Left forelimb (tissue), 1 donor: ENCODE data around the gene RNH1.
"Not testable (repeated sequence)": the region's sequence is repeated elsewhere in the genome, so short reads cannot be mapped to it uniquely, and the experiment has no call there.

ENCODE experiments used
- DNase-seq: peaks from one replicate; pipeline ENCODE4 v3.0.0-alpha.2; 2018; ENCODE audit warnings: low spot score

The RNH1 gene

DNA sequence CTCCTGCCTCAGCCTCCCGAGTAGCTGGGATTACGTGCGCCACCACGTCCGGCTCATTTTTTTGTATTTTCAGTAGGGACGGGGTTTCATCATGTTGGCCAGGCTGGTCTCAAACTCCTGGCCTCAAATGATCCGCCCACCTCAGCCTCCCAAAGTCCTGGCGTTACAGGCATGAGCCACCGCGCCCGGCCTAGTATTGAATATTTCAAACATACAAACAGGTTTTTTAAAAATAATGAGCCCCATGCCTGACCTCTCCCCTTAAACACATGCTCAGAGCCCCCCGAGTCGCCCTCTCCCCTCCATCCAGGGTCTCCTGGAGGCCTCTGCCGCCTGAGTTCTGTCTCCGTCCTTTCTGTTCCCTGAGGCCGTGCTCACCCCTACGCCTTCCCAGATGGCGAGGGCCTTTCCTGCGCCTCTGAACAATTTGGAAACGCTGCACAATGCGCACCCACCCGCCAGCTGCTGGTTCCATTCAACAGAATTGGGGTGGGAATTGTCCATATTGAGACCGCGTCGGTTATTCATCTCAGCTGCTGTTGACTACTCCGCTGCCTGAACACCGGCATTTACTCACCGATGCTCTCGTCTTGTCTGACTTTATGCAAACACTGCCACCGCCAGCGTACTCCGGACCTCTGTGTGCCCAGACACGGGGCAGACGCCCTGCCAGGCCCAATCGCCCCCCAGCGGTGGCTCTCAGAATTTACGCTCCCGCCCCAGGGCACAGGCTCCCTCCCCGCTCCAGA is 13.6 kb upstream of the RNH1 start:
- no peak for DNase-seq

DNA sequence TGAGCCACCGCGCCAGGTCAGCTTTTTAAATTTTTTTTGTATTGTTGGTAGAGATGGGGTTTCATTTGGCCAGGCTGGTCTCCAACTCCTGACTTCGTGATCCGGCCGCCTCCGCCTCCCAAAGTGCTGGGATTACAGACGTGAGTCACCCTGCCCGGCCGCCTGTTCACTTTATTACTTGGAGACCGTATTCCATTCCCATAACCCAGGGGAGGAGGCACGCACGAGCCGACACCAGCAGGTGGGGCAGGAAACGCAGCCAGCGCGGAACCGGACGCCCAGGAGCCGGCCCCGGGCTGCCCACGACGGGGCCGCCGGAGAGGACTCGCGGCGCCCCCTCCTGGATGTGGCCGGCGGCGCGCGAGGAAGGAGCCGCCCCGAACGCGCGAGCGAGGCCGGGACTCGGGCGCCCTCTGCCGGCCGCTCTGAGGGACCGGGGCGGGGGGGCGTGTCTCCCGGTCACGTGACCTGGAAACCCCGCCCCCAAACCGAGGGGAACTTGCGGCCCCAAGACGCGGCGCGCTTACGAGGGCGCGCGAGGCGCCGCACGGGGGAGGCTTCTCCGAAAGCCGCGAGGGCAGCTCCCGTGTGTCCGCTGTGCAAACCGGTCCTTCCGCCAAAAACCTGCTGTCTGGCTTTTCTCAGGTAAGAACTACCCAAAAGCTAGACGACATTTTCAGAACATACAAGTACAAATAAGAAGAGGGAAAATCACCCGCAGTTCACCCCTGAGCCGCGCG is 11.6 kb upstream of the RNH1 start:
- peak; percentile 93 for DNase-seq

DNA sequence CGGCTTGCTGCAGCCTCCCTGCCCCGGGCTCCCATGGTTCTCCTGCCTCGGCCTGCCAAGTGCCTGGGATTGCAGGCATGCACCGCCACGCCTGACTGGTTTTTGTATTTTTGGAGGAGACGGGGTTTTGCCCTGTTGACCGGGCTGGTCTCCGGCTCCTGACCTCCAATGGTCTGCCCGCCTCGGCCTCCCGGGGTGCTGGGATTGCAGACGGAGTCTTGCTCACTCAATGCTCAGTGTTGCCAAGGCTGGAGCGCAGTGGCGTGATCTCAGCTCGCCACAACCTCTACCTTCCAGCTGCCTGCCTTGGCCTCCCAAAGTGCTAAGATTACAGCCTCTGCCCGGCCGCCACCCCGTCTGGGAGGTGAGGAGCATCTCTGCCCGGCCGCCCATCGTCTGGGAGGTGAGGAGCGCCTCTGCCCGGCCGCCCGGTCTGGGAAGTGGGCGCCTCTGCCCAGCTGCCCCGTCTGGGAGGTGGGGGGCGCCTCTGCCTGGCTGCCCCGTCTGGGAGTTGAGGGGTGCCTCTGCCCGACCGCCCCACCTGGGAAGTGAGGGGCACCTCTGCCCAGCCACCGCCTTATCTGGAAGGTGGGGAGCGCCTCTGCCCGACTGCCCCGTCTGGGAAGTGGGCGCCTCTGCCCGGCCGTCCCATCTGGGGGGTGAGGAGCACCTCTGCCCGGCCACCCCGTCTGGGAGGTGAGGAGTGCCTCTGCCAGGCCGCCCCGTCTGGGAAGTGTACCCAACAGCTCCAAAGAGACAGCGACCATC is 10.1 kb upstream of the RNH1 start:
- not testable (repeated sequence) for DNase-seq

DNA sequence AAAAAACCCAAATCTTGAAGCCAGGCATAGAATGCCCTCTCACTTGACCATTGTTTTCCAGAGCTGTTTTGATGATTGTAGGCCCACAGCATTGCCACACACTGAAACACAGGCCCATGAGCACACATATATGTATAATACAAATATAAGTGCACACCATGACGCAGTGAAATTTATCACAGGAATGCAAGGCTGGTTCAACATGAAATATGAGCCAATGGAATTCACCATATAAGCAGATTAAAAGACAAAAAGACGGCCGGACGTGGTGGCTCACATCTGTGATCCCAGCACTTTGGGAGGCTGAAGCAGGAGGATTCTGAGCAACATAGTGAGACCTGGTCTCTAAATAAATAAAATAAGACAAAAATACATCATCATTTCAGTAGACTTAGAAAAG is 9.4 kb upstream of the RNH1 start:
- DNase-seq = no peak

DNA sequence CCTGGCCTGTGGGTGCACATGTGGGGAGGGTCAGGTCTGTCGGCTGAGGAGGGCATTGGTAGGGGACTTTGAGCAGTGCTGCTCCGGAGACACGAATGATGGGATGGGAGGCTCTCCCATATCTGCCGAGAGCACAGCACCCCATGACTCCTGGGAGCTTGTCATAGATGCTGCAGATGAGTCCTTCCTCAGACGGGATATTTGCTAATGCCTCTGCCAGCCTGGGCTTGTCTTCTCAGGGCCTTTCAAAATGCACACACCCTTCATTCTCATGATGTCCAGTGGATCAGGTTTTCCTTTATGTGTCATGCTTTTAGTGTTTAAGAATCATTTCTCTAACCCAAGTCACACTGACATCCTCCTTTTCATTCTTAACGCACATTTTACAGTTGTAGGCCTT is 8.1 kb upstream of the RNH1 start:
- no peak for DNase-seq

DNA sequence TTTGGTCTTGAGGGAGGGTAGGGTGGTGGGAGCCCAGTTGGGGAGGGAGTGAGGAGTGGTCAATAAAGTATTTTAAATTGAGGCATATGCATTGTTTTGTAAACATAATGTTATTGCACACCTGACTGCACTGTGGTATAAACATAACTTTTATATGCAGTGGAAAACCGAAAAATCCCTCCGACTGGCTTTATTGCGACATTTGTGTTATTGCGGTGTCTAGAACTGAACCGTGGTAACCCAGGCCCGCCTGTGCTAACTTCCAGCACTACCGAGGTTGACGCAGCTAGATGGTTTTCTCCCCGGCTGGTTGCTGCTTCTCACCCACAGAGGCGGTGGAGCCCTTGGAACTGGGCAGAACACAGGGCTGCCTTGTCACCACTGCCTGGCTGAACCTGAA is 7.6 kb upstream of the RNH1 start:
- no peak for DNase-seq

DNA sequence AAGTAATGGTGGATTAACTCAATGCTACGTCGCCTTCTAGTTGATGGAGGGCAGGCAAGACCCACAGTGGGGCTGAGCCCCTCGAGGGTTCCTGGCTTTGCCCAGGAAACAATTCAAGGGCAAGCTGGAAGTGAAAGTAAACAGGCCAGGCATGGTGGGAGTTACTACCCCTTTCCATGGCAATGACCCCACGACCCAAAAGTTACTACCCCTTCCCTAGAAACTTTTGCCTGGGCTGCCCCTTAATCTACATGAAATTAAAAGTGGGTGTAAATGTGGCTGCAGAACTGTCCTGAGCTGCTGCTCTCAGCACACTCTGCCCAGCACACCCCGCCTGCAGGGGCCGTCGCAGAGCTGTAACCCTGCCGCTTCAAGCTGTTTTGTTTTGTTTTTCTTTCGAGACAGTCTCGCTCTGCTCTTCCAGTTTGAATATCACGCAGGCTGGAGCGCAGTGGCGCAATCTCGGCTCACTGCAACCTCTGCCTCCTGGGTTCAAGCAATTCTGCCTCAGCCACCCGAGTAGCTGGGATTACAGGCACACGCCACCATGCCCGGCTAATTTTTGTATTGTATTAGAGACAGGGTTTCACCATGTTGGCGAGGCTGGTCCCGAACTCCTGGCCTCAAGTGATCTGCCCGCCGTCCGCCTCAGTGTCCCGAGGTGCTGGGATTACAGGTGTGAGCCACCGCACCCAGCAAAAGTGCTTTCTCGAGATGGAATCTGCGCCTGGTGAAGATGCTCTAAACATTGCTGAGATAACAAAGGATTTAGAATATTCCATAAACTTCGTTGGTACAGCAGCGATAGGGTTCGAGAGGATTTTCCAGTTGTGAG is 5.9 kb upstream of the RNH1 start:
- DNase-seq = no peak

DNA sequence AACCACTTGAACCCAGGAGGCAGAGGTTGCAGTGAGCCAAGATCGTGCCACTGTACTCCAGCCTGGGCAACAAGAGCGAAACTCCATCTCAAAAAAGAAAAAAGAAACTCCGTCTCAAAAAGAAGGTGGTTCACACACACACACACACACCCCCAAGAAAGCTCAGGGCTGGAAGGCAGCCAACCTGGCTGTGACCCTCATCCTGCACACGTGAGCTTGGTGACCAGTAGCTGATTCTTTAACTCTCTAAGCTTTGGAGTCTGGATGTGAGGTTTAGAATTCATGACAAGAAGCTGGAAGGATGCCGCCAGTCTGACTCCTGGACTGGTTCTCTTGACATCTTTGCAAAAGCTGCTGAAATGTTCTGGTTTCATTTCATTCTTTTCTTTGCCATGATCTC is 1.9 kb upstream of the RNH1 start:
- DNase-seq = no peak

DNA sequence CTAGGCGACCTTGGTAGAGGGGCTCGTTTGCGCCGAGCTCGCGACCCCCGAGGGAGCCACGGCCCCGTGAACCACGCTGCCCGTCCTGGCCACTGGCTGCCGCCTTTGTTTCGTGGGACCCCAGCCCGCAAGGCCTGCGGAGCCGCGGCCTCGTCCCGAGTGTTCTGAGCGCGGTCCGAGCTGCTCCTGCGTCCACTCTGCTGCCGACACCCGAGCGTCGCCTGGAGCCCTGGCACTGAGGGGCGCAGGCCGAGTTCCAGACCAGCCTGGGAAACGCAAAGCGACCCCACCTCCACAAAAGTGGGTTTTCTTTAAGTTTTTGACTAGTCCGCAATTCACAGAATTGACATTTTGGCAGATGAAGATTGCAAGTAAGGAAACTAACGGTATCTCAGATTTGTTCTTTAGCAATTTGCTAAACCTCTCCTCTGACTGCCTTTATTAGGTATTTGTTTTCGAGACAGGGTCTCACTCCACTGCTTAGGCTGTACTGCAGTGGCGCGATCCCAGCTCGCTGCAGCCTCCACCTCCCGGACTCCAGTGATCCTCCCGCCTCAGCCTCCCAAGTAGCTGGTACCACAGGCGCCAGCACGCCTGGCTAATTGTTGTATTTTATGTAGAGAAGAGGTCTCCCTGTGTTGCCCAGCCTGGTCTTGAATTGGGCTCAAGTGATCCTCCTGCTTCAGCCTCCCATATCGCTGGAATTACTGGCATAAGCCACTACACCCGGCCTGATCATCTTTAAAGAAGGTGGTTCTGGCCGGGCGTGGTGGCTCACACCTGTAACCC is 879 bp upstream of the RNH1 start:
- DNase-seq = no peak

DNA sequence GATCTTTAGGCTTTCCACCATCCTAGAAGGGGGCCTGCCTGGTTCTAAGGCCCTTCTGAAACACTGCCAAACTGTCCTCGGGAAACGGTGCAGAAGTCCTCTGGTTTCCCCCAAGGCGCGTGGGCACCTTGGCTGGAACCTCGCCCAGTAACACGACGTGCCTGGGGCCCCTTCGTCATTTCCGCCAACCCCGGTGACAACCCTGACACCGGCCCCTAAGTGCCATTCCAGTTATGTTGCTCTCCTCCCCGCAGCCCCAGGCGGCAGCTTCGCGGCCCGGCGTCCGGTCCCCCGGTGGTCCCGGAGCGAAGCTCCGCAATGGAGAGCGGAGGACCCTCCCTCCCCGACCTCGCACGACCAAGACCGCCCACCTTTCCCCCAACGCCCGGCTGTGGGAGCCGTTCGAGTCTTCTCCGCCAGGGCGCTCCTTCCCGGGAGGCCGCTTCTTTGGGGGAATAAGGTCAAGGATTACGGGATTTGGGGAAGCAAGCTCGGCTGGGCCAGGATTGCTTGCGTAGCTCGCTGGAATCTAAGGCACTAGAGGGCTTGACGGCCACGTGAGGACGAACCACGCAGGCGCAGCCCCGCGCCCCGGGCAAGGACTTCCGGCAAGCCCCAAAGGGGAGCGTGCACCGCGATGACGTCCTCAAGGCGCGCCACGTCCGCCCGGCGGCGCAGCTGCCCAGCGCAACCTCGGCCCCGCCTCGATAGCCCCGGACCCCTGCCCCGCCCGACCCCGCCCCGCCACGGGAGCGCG is 626 bp downstream of the RNH1 start:
- peak; percentile 100 for DNase-seq

DNA sequence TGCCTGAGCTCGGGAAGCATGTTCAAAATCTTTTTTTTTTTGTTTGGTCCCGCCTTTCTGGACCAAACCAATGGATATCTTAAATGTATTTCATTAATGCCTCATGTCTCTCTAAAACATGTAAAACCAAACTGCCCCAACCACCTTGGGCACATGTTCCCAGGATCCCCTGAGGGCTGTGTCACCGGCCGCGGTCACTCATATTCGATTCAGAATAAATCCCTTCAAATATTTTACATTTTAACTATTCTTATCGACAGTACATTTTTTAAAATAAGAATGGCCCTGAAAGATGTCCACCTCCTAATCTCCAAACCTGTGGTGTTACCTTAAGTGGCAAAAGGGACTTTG is 2.1 kb downstream of the RNH1 start:
- no peak for DNase-seq

DNA sequence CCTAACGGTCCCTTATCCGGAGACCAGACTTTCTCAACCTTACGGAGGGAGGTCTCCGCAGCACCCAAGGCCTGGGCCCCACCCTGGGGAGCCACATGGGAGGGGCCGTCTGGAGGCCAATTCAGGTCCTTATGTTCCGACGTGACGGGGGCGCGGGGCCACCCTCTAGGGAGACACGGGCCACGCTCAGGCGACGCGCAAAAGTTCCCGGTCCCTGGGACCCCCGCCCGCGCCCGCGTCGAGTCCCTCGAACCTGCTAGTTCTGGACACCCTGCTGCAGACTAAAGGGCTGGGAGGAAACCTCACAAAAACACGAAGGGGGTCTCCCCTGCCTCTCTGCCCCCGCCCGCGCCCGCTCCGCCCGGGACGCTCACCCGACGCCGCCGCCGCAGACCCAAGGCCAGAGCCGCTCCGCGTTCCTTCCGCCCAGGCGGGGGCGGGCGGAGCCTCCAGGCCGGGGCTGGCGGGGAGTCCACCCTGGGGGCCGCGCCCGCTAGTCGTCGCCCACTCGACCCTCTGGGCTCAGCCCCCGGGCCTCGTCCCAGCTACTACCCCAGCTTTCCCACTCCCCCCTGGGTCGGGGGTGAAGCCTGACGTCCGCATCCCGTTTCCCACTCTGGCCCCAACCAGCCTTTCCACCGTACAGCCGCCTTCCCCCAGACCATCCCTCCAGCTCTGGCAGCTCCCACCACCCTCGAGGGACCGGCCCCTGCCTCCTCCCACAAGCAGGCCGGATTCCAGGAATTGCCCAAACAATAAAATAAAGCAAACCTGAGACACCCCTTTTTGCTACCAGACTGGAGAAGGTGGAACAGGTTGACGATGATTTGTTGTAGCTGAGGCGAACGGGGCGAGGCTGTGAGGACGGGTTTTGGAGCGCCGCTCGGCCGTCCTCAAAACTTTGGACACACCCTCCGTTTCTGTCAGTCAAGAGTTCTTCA is 2.7 kb downstream of the RNH1 start:
- no peak for DNase-seq

DNA sequence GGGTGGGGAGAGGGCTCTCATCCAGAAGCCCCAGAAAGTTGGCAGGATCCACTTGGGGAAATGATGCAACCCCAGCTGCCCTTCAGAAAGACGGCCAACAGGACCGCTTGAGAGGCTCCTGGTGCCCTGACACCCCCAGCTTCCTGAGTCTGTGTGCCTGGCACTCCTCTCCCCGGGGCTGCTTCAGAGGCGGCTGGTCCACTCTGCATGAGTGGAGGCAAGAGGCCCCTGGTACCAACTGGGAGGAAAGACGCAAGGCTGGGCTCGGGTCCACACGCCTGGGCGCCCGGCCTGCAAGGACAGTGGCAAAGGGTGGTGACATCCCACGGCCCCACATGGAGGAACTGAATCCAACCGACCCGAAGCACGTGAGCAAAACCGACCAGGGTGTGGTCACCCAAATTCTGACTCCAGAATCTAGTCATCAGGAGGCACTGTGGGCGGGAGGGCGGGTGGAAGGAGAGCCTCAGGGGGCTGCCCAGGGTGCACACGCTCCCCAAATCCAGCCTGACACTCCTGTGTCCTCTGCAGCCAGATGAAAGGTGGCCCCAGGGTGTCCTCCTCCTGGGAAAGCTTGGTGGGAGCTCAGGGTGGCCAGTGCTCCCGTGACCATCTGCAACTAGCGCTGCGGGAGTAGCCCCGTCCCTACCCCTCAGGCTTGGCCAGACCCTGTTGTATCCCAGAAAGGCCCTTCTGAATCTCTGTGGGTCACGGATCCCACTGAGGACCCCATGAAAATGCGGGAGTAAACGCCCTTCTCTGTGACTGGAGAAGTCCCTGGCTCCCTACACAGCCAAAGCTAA is 3.7 kb downstream of the RNH1 start:
- no peak for DNase-seq

DNA sequence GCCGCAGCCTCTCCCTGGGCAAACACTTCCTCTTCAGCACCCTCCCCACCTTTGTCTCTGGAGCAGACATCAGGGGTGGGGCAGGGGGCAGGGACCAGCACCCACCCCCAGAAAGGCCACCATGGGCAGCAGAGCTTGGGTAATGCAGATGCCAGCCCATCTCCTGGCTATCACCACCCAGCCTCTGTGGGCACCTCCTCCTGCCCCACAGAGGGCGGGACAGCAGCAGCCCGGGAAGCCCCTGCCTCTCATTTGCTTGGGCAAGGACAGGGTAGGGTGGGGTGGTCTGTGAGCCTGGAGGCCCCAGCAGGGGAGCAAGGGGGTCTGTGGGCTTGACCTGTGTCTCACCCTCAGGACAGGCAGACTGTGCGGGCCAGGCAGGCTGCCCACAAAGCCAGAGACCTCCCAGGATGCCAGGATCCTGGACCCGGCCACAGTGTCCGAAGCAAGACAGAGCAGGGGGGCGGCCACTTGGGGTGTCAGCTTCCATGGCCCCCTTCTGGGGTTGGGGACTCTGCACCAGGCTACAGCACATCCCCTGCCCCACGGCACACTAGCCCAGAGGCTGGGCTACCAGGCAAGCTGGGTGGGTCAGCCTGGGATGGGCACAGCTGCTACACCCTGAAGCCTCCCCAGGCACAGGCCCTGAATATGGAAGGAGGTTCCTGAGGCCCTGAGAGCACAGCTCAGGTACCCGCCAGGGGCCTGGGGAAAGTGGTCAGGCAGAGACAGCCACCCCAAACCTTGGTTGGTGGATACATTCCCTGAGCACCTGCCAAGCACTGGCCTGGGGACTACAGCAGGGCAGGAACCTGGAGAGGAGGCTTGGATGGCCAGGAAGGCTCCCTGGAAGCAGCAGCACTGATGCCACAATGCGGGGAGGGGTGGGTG is 4.5 kb downstream of the RNH1 start:
- DNase-seq = no peak

DNA sequence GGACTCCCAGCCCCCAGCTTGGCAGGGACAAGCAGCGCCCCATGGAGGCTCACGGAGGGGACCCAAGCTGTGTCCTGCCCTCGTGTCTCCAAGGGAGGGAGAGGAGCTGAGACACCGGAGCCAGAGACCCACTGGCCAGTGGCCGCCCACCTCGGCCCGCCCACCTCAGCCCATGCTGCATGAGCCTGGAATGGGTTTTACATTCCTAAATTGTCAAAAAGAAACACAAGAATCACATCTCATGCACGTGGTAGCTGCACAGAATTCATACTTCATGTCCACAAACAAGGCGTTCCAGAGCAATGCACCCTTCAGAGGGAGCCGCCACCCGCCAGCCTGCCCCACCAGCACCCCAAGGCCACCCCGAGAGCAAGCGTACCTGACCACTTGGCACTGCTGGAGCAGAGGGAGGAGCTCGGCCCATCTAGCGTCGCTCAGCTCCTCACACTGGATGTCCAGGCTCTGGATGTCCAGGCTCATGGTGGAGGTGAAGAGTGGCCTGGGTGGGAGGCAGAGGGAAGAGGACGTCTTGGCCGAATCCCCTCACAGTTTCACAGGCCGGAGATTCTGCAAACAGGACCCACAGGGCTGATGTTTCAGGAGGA is 5.3 kb downstream of the RNH1 start:
- no peak for DNase-seq

DNA sequence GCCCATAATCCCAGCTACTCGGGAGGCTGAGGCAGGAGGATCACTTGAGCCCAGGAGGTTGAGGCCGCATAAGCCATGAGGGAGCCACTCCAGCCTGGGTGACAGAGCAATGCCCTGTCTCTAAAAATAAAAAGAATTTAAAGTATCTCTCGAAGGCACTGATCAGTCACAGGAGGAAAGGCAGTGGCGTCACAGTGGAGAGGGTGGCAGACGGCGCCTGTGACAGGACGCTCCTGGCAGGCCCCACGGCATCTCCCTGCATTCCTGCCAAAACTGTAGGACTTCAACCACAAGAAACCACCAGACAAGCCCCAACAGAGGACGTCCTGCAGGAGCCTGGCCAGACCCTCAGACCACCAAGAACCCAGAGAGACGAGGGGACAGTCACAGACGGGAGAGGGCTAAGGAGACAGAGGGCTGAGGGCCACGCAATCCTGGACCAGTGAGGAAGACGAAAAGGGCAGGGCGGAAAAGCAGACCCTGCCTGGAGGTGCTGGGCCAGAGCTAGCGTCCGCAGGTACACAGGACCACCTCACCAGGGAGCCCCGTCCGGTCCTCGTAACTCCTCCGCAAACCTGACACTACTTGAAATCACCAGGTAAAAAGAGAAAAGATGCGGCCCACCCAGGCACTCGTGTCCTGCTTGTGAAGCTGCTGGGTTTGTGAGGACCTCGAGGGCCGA is 5.9 kb downstream of the RNH1 start:
- DNase-seq = peak; percentile 46
